Activated CD4-positive, alpha-beta T cell treated with anti-CD3 and anti-CD28 coated beads, Interleukin-2, amount 50 U/mL, for 16 hours (primary cell): ENCODE results near the gene NOPCHAP1.

Experiments used
- DNase-seq: peaks from one replicate; pipeline ENCODE4 v3.0.0-alpha.2; 2020

NOPCHAP1 gene

DNA sequence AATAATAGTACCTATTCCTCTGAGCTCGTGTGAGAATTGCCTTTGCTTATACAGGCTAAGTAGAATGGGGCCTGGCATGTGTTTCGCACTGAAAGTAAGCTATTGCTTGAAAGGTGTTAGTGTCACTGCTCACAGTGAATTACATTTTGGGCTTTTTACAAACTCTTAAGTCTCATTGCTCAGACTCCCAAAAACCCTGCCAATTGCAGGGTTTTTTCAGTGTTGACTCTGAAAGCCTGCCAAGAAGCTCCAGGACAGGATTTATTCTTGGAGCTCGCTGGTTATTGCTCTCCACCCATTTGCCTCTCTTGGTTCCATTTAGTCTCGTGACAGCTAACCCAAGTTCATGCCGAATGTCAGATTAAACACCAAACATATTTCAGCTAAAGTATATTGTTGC is 39.8 kb downstream of the NOPCHAP1 start:
- no peak for DNase-seq

DNA sequence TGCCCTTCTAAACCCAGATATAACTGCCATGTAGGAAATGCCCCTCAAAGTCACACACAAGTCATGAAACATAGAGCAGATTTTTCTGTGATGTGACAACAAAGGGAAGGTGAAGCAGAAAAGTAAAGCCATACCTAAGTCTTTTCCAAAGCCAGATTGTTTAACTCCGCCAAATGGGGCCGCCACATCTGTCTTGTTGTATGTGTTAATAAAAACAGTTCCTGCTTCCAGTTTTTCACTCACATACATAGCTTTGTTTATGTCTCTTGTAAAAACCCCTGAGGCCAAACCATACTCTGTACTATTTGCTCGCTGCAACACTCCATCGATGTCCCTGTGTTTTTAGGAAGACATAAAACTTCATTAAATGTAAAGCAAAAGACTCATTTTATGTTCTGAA is 40.3 kb downstream of the NOPCHAP1 start:
- DNase-seq: no peak

DNA sequence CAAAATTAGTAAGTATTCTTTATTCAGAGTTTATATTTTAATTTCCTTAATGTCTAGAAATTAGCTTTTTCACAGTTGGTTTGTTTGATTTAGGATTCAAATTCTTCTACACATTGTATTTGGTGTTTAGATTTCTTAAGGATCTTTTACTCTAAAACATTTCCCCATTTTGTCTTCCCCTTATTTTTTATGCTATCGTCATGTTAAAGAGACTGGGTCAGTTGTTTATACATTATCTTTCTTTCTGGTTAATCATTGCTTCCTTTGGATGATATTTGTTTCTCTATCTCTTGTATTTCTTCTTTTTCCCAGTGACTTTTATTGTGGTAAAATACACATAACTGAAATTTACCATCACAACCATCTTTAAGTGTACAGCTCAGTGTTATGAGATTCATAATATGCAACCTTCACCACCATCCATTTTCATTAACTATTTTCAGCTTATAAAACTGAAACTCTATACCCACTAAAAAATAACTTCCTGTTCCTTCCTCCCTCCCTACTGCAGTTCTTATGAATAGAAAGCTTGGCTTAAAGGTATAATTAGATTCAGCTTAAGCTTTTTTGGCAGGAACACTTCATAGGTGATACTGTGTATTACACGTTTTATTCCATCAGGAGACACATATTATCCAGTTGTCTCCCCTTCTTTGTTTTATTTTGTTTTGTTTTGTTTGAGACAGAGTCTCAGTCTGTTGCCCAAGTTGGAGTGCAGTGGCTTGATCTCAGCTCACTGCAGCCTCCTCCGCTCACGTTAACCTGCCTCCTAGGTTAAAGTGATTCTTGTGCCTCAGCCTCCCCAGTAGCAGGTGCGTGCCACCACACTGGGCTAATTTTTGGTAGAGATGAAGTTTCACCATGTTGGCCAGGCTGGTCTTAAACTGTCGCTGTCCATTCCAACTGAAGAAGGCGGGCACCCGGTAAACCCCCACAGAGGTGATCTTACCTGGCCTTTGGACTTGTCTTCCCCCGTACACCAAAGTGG is 45.0 kb downstream of the NOPCHAP1 start:
- peak; percentile 30 for DNase-seq

DNA sequence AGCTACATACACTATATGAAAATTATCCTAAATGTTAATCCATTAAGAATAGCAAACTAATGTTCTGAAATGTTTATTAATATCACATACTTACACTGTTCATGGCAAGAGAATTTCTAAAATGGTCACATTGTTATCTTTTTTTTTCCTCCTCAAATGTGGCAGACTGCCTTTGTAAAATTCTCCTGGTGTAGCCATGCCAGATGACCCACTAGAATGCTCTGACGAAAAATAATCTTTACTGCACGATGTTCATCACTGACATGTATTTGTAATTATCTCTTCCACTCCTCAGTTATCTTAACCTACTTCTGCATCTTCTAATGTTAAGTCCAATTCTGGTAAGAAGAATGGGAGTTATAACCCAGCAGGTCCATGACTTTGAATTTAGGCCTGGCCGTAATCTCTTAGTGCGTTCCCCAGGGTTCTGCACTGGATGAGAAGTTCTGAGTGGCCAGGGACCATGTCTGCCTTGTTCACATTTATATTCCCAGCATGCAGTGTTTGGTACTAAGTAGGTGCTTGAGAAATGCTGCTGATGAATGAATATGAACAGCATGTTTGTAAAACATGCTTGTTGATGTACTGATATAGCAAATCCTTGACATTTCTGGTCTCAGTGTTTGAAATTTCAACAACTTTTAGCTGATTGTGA is 46.7 kb downstream of the NOPCHAP1 start:
- no peak for DNase-seq

DNA sequence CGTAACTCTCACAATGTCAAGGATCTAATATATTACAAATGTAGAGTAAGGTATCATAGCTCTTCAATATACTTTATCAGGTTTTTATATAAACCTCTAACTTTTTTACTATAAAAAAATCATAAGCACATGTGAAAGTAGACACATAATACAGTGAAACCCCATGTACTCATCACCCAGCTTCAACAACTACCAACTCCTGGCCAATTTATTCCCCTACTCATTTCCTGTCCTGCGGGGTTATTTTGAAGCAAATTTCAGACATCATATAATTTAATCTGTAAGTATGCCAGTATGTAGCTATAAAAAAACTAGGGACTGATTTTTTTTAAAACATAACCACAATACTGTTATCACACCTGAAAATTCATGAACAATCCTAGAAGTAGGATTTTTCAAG is 47.7 kb downstream of the NOPCHAP1 start:
- peak; percentile 41 for DNase-seq
